HEK293 (cell line): ENCODE data around the gene SLC35B4.

Source experiments
- GLIS1 ChIP-seq: fragments of 450-650 bp; formaldehyde crosslinking; IDR thresholded peaks from 2 replicates; pipeline ENCODE4 v1.5.1; 2016; ENCODE audit warnings: missing biosample characterization, missing genetic modification characterization
- KLF9 ChIP-seq: fragments of 450-650 bp; formaldehyde crosslinking; IDR thresholded peaks from 2 replicates; pipeline ENCODE4 v1.5.1; 2016; ENCODE audit warnings: missing biosample characterization, missing genetic modification characterization, low read depth
- SP3 ChIP-seq: fragments of 450-650 bp; formaldehyde crosslinking; IDR thresholded peaks from 2 replicates; pipeline ENCODE4 v1.5.1; 2016; ENCODE audit warnings: missing biosample characterization, missing genetic modification characterization
- ZBTB20 ChIP-seq: fragments of 450-650 bp; formaldehyde crosslinking; IDR thresholded peaks from 2 replicates; pipeline ENCODE4 v1.5.1; 2016; ENCODE audit warnings: missing biosample characterization, missing genetic modification characterization
- ZNF121 ChIP-seq: fragments of 450-650 bp; formaldehyde crosslinking; IDR thresholded peaks from 2 replicates; pipeline ENCODE4 v1.5.1; 2016; ENCODE audit warnings: missing biosample characterization, missing genetic modification characterization
- ZNF155 ChIP-seq: fragments of 450-650 bp; formaldehyde crosslinking; IDR thresholded peaks from 2 replicates; pipeline ENCODE4 v1.5.1; 2016; ENCODE audit warnings: missing biosample characterization, missing genetic modification characterization
- ZNF292 ChIP-seq: fragments of 450-650 bp; formaldehyde crosslinking; IDR thresholded peaks from 2 replicates; pipeline ENCODE4 v1.5.1; 2016; ENCODE audit warnings: low read depth, missing biosample characterization, missing genetic modification characterization, borderline replicate concordance
- ZNF501 ChIP-seq: fragments of 450-650 bp; formaldehyde crosslinking; IDR thresholded peaks from 2 replicates; pipeline ENCODE4 v1.5.1; 2016; ENCODE audit warnings: missing biosample characterization, missing genetic modification characterization
- ZNF660 ChIP-seq: fragments of 450-650 bp; IDR thresholded peaks from 2 replicates; pipeline ENCODE4 v1.5.1; 2018; ENCODE audit warnings: missing biosample characterization, mild to moderate bottlenecking, missing genetic modification characterization
- ZNF768 ChIP-seq: fragments of 450-650 bp; formaldehyde crosslinking; IDR thresholded peaks from 2 replicates; pipeline ENCODE4 v1.5.1; 2018; ENCODE audit warnings: missing biosample characterization, mild to moderate bottlenecking, missing genetic modification characterization
- ZNF785 ChIP-seq: fragments of 450-650 bp; formaldehyde crosslinking; IDR thresholded peaks from 2 replicates; pipeline ENCODE4 v1.5.1; 2016; ENCODE audit warnings: missing biosample characterization, missing genetic modification characterization
- TF ChIP-seq, protein P1 (sequence below): fragments of 450-650 bp; formaldehyde crosslinking; IDR thresholded peaks from 2 replicates; pipeline ENCODE4 v1.5.1; 2016; ENCODE audit warnings: missing biosample characterization, missing genetic modification characterization
- TF ChIP-seq, protein P2 (sequence below): fragments of 450-650 bp; formaldehyde crosslinking; IDR thresholded peaks from 2 replicates; pipeline ENCODE4 v1.5.1; 2016; ENCODE audit warnings: missing biosample characterization, missing genetic modification characterization
- TF ChIP-seq, protein P3 (sequence below): sonication (generic); formaldehyde crosslinking; IDR thresholded peaks from 2 replicates; pipeline ENCODE4 v1.8.1; 2022; ENCODE audit warnings: mild to moderate bottlenecking, moderate library complexity, missing genetic modification reagents

DNA sequence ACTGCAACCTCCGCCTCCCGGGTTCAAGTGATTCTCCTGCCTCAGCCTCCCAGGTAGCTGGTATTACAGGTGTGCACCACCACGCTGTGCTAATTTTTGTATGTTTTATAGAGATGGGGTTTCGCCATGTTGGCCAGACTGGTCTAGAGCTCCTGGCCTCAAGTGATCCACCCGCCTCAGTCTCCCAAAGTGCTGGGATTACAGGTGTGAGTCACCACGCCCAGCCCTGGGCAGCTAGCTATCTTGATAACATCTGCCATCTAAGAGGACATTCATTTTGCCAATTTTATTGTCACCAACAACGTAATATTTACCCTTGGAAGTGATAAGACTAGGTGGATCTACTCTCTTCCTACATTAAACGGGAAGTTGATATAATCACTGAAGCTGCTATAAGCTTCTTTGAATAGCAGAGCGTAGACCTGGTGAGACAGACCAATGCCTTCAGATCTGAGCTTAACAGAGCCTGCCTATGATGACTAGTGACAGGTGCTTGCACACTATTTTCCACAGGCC is 39.7 kb upstream of the SLC35B4 start:
- TF ChIP-seq, protein P1, sequence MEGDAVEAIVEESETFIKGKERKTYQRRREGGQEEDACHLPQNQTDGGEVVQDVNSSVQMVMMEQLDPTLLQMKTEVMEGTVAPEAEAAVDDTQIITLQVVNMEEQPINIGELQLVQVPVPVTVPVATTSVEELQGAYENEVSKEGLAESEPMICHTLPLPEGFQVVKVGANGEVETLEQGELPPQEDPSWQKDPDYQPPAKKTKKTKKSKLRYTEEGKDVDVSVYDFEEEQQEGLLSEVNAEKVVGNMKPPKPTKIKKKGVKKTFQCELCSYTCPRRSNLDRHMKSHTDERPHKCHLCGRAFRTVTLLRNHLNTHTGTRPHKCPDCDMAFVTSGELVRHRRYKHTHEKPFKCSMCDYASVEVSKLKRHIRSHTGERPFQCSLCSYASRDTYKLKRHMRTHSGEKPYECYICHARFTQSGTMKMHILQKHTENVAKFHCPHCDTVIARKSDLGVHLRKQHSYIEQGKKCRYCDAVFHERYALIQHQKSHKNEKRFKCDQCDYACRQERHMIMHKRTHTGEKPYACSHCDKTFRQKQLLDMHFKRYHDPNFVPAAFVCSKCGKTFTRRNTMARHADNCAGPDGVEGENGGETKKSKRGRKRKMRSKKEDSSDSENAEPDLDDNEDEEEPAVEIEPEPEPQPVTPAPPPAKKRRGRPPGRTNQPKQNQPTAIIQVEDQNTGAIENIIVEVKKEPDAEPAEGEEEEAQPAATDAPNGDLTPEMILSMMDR (tag by site-specific recombination): no peak
- TF ChIP-seq, protein P2, sequence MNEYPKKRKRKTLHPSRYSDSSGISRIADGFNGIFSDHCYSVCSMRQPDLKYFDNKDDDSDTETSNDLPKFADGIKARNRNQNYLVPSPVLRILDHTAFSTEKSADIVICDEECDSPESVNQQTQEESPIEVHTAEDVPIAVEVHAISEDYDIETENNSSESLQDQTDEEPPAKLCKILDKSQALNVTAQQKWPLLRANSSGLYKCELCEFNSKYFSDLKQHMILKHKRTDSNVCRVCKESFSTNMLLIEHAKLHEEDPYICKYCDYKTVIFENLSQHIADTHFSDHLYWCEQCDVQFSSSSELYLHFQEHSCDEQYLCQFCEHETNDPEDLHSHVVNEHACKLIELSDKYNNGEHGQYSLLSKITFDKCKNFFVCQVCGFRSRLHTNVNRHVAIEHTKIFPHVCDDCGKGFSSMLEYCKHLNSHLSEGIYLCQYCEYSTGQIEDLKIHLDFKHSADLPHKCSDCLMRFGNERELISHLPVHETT (tag by site-specific recombination): no peak
- TF ChIP-seq, protein P3, sequence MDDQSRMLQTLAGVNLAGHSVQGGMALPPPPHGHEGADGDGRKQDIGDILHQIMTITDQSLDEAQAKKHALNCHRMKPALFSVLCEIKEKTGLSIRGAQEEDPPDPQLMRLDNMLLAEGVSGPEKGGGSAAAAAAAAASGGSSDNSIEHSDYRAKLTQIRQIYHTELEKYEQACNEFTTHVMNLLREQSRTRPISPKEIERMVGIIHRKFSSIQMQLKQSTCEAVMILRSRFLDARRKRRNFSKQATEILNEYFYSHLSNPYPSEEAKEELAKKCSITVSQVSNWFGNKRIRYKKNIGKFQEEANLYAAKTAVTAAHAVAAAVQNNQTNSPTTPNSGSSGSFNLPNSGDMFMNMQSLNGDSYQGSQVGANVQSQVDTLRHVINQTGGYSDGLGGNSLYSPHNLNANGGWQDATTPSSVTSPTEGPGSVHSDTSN (CRISPR knock-in tag): no peak
- TF ChIP-seq ZNF501 (tag by site-specific recombination) (no peak), ZNF155 (tag by site-specific recombination) (no peak), ZNF785 (tag by site-specific recombination) (no peak), ZNF660 (no peak), KLF9 (tag by site-specific recombination) (no peak), ZNF121 (no peak), ZBTB20 (tag by site-specific recombination) (no peak), SP3 (tag by site-specific recombination) (no peak), ZNF292 (tag by site-specific recombination) (no peak), GLIS1 (tag by site-specific recombination) (no peak), ZNF768 (no peak)
